GM21786 (cell line): ENCODE results near the gene BCO2.
A peak's percentile ranks its signal among the peaks of the same experiment; 100 is the strongest.
"Not testable (repeated sequence)": the region's sequence is repeated elsewhere in the genome, so short reads cannot be mapped to it uniquely, and the experiment has no call there.

Source experiments
- ATAC-seq: cut with Tn5 transposase; IDR thresholded peaks from one replicate; pipeline ENCODE4 v1.9.1; 2021; ENCODE audit not compliant: unreplicated experiment

BCO2 gene, protein sequence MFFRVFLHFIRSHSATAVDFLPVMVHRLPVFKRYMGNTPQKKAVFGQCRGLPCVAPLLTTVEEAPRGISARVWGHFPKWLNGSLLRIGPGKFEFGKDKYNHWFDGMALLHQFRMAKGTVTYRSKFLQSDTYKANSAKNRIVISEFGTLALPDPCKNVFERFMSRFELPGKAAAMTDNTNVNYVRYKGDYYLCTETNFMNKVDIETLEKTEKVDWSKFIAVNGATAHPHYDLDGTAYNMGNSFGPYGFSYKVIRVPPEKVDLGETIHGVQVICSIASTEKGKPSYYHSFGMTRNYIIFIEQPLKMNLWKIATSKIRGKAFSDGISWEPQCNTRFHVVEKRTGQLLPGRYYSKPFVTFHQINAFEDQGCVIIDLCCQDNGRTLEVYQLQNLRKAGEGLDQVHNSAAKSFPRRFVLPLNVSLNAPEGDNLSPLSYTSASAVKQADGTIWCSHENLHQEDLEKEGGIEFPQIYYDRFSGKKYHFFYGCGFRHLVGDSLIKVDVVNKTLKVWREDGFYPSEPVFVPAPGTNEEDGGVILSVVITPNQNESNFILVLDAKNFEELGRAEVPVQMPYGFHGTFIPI

DNA sequence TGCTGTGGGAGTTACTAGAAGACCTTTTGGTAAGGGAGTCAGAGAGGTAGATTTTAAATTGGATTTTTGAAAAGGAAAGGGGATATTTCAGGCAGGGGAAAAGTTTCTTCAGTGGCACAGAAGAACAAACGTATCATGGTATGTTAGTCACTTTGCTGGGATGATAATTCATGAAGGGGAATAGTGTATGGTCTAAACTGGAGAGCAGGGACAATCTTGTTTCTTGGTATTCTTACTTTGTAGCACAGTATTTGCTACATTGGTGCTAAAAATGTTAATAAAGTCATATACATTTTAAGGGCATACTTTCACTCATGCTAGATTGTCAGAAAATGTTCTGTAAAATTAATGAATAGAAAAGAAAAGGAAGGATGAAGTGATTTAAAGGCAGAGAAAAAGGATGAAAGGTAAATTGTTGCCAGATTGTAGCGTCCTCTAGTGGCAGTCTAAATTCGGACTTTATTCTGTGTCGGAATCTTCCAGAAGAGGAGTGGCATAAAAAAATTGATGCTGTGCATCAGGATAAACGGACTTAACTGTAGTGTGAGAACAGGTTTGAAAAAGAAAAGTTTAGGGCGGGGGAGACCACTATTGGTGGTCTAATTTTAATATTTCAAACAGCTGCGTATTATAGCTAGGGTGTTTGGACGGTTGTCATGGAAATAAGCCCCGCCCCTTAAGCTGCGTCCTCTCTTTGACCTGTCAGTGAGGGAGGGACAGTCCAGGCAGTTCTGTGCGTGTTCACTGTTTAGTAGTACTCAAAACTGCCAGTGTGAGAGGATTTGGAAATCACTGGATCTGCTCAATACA, at the start of gene BCO2:
Gene BCO2 (plus strand): TSS at position 724 of the 810 bp plus-strand sequence. CDS start 90 bp downstream, outside the sequence.
- ATAC-seq: peak; percentile 54

DNA sequence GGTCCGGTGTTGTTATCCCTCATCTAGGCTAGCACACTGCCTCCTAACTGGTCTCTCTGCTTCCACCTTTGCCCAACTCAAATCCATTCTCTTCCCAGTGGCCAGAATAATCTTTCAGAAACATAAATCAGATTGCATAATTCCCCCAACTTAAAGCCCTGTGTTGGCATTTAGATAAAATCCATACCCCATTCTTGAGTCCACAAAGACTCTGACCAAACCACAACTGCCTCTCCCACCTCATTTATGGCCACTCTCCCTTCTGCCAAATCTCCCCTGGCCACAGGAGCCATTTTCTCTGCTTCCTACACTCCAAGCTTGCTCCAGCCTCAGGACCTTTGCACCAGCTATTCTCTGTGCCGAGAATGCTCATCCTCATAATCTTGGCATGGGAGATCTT, 48.3 kb upstream of the BCO2 start:
- ATAC-seq: no peak

GRCh38 chr11:112128483-112129121, 46.7 kb upstream of the BCO2 start:
- no peak for ATAC-seq

DNA sequence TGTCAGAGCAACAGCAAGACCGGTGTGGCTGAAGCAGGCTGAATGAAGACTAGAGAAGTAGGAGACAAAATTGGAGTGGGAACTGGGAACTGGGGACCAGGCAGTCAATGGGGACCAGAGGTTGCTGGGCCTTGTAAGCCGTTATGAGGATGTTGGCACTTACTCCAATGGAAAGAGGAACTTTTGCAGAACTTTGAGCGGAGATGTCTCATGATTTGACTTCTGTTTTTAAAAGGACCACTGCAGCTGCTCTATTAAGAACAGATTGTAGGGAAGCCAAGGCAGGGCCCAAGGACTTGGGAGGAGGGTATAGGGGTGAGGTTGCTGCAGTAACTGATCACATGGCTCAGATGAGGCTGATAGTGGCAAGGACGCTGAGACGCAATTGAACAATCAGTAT, 45.7 kb upstream of the BCO2 start:
- no peak for ATAC-seq

- ATAC-seq: no peak
Observed at GRCh38 chr11:112132737-112133136, 42.6 kb upstream of the BCO2 start.

GRCh38 chr11:112134473-112134872, 40.8 kb upstream of the BCO2 start:
- ATAC-seq: no peak

DNA sequence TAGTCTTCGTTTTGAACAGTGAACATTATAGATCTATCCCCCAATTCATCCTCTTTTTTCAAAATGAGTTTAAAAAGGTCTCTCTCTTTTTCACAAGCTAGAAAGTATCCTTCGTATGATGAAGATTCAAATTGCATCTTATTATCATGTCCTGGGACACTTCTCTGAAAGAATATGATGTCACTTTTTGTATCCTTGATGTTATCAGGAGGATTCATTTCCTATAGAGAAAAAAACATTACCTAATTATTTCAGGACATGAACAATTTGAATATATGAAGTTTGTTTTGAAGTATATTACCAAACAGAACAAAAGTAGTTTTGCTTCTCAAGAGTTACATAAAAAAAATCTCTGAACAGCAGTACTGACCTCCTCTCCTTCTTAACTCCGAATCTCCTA, 31.7 kb upstream of the BCO2 start:
- no peak for ATAC-seq

GRCh38 chr11:112150517-112150916, 24.8 kb upstream of the BCO2 start:
- no peak for ATAC-seq

DNA sequence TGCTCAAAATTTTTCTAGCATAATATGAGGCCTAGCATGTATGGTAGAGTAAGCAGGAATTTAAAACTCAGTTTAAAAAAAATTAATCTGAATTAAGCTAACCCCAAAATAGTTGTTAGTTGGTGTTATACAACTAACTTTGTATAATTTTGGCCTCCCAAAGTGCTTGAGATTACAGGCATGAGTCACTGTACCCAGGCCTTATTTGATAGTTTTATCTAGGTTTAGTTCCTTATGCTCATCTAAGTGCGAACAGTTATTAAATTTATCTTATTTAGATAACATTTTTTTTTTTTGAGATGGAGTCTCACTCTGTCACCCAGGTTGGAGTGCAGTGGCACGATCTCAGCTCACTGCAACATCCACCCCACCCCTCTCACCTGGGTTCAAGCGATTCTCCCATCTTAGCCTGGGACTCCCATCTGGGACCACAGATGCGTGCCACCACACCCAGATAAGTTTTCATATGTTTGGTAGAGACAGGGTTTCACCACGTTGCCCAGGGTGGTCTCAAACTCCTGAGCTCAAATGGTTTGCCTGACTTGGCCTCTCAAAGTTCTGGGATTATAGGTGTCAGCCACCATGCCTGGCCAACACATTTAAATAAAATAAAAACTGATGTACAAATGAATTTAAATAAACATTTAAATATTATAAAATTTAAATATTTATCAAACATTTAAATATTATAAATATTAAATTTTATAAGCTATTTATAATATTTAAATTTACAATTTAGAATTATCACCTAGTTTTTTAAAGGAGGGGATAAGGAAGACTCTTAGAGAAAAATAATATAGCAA, 19.0 kb upstream of the BCO2 start:
- ATAC-seq: no peak

GRCh38 chr11:112156956-112157766, 18.2 kb upstream of the BCO2 start:
- no peak for ATAC-seq

- ATAC-seq: no peak
Observed at GRCh38 chr11:112159098-112160065, 15.9 kb upstream of the BCO2 start.

DNA sequence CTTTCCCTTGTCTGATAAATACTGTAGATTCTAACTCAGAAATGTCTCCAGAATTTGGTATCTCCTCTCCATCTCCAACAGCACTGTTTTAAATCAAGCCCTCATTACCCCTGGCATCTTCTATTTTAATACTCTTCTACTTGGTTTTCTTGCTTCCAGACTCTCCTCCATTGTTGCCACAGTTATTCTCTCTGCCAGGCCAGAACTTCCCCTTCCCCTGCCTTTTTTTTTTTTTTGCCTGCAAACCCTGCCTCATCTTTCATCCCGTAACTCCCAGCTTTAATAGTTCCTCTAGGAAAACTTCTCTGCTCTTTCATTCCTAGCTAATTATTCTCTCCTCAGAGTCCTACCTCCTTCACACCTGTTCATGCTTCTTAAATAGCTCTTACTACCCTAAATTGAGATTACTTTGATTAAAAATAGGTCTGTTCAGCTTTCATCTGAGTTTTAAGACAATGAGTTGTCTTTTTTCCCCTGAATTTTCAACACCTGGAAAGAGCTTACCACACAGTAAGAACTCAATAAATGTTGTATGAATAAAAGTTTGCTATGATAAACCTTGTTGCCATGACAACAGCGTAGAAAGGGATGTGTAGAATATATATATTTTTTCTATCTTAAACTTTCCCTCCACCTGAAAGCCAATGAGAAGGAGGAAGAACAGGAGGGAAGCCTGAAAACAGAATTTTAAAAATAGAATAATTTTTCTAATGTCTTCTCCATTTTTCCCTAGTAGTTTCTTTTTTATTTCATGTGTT, 15.0 kb upstream of the BCO2 start:
- no peak for ATAC-seq

DNA sequence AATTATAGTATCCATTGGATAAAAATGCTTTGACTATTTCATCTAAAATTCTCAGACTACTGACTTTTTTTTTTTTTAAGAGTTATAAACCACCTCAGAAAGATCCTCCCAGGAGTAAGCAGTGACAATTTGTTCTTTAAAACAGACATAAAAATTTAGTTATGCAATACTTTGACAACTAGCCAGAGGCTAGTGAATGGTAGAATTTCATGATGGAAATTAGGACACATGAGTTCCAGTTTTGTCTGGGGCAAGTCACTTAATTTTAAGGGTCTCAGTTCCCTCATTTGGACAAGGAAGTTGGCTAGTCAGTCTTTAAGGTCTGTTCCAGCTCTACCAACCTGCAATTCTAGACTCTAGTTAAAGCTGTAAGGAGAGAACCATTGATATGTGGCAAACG, 14.3 kb upstream of the BCO2 start:
- ATAC-seq: no peak

DNA sequence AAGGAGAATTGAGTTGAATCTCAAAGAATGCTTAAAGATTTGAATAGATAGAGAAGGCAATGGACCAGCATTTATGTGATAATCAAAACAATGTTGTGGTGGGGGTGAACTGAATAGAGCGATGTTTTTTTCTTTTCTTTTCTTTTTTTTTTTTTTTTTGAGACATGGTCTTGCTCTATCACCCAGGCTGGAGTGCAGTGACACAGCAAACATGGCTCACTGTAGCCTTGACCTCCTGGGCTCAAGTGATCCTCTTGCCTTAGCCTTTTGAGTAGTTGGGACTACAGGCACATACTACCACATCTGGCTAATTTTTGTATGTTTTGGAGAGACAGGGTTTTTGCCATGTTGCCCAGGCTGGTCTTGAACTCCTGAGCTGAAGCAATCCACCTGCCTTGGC, 13.1 kb upstream of the BCO2 start:
- not testable (repeated sequence) for ATAC-seq

GRCh38 chr11:112162761-112163546, 12.4 kb upstream of the BCO2 start:
- ATAC-seq: no peak

DNA sequence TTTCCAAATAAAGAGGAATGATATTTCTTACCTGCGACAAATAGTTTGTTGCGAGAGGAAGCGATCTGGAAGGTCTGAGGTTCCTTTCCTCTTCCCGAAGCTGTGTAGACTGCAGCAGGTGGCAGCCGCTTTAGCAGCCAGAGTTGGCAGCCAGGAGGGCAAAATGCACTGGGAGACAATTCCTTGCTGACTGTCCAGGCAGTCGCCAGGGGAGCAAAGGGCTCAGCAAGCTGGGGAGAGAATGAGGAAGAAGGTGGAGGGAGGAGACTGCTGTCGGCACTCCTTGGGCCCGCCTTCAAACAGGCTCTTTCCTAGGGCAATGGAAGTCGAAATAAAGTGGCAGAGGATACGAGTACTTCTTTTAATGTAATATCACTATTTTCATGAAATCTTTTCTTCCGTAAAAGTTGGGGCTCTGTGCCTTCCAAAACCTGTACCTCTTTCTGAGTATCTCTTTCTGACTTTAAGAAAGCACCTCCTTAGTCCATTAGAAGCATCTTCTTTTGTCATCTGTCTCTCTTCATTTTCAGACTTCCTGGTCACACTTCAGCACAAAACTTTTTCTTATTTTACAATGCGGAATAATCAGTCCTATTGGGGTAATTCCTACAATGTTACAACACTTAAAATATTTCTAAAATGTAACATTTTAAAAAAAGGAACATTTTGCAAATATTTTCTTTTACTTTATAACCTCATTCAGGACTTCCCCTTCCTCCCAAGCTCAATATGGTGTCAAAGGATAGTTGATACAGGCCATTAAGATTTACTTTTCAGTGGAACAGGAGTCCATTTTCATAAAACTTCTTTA, 11.2 kb upstream of the BCO2 start, which contains the start of gene IL18:
Gene IL18 (minus strand): TSS at position 220 of the 811 bp plus-strand sequence. CDS start 9,041 bp downstream, outside the sequence.
- ATAC-seq: no peak
